ENCODE results near the gene DBF4B.
"Not testable (repeated sequence)": the region's sequence is repeated elsewhere in the genome, so short reads cannot be mapped to it uniquely, and the experiment has no call there.

DBF4B gene

GRCh38 chr17:44688675-44689476 is 19.6 kb upstream of the DBF4B start:
- Histone ChIP-seq H4K8ac (ENCODE audit: low read depth, low read length) (peak overlapping the region; percentile 29), H3K27me3 (ENCODE audit: insufficient read depth, low read length, poor library complexity) (no peaks in the 10 kb centered on the region), H3K79me1 (ENCODE audit: low read length) (peaks cover 5% of the 10 kb centered on the region), H2AK5ac (ENCODE audit: low read length) (no peak overlapping the region), H3K4me1 (ENCODE audit: control insufficient read depth, low read depth, low read length) (no peaks in the 10 kb centered on the region), H3K27ac (ENCODE audit: low read depth, low read length) (no peak overlapping the region), H2BK5ac (ENCODE audit: low read length) (no peak overlapping the region), H3K79me2 (ENCODE audit: control insufficient read depth, insufficient read depth, low read length) (peaks cover 11% of the 10 kb centered on the region), H3K36me3 (ENCODE audit: control insufficient read depth, insufficient read depth, low read length) (no peaks in the 10 kb centered on the region), H3K18ac (ENCODE audit: low read length) (peak overlapping the region; percentile 55), H3K4me2 (ENCODE audit: low read length) (peak overlapping the region; percentile 84), H3K9ac (ENCODE audit: low read length) (peak overlapping the region; percentile 87), H3K4ac (ENCODE audit: low read depth, low read length) (no peak overlapping the region), H2BK15ac (replicated peaks; ENCODE audit: low read depth) (no peak overlapping the region), H3K23ac (ENCODE audit: low read length) (no peak overlapping the region), H3K56ac (ENCODE audit: low read length) (peak overlapping the region; percentile 94), H3K4me3 (ENCODE audit: low read length) (peak overlapping the region; percentile 79), H4K5ac (ENCODE audit: low read length) (peak overlapping the region; percentile 21), H2BK120ac (ENCODE audit: low read depth, low read length) (no peak overlapping the region)
- no peak for DNase-seq
- no CpG with 5 or more reads among the region's 13 CpGs for WGBS (ENCODE audit: extremely low coverage, insufficient coverage, low lambda C conversion rate)

GRCh38 chr17:44689477-44690217 is 18.8 kb upstream of the DBF4B start, which contains the start of gene CCDC43:
Gene CCDC43, minus strand, starts transcription at chr17:44689776. Its CDS starts 23 bp downstream, at chr17:44689753.
- Histone ChIP-seq H2BK15ac (replicated peaks; ENCODE audit: low read depth) (no peak within 1 kb of the TSS), H3K4me3 (ENCODE audit: low read length) (peak within 1 kb of the TSS; percentile 87), H3K79me2 (ENCODE audit: control insufficient read depth, insufficient read depth, low read length) (peaks cover 11% of the 10 kb centered on the region), H3K4ac (ENCODE audit: low read depth, low read length) (no peak within 1 kb of the TSS), H4K8ac (ENCODE audit: low read depth, low read length) (peak within 1 kb of the TSS; percentile 29), H2AK5ac (ENCODE audit: low read length) (no peak within 1 kb of the TSS), H3K4me1 (ENCODE audit: control insufficient read depth, low read depth, low read length) (no peaks in the 10 kb centered on the region), H2BK5ac (ENCODE audit: low read length) (no peak within 1 kb of the TSS), H2BK120ac (ENCODE audit: low read depth, low read length) (no peak within 1 kb of the TSS), H4K5ac (ENCODE audit: low read length) (peak within 1 kb of the TSS; percentile 21), H3K9ac (ENCODE audit: low read length) (peak within 1 kb of the TSS; percentile 93), H3K27me3 (ENCODE audit: insufficient read depth, low read length, poor library complexity) (no peaks in the 10 kb centered on the region), H3K4me2 (ENCODE audit: low read length) (peak within 1 kb of the TSS; percentile 99), H3K27ac (ENCODE audit: low read depth, low read length) (no peak within 1 kb of the TSS), H3K56ac (ENCODE audit: low read length) (peak within 1 kb of the TSS; percentile 98), H3K18ac (ENCODE audit: low read length) (peak within 1 kb of the TSS; percentile 55), H3K36me3 (ENCODE audit: control insufficient read depth, insufficient read depth, low read length) (no peaks in the 10 kb centered on the region), H3K23ac (ENCODE audit: low read length) (peak within 1 kb of the TSS; percentile 73), H3K79me1 (ENCODE audit: low read length) (peaks cover 5% of the 10 kb centered on the region)
- WGBS (ENCODE audit: extremely low coverage, insufficient coverage, low lambda C conversion rate), result no CpG with 5 or more reads among the region's 51 CpGs
- DNase-seq, result peak; percentile 96

- H2BK15ac ChIP-seq (replicated peaks; ENCODE audit: low read depth); H3K56ac ChIP-seq (ENCODE audit: low read length); H3K18ac ChIP-seq (ENCODE audit: low read length); H3K23ac ChIP-seq (ENCODE audit: low read length); H4K8ac ChIP-seq (ENCODE audit: low read depth, low read length); H4K5ac ChIP-seq (ENCODE audit: low read length); H2BK120ac ChIP-seq (ENCODE audit: low read depth, low read length); H3K36me3 ChIP-seq (ENCODE audit: control insufficient read depth, insufficient read depth, low read length); H3K27me3 ChIP-seq (ENCODE audit: insufficient read depth, low read length, poor library complexity); H3K4me2 ChIP-seq (ENCODE audit: low read length); H3K27ac ChIP-seq (ENCODE audit: low read depth, low read length); H3K4ac ChIP-seq (ENCODE audit: low read depth, low read length); H3K4me3 ChIP-seq (ENCODE audit: low read length); H3K4me1 ChIP-seq (ENCODE audit: control insufficient read depth, low read depth, low read length); H2BK5ac ChIP-seq (ENCODE audit: low read length); H3K79me1 ChIP-seq (ENCODE audit: low read length); H3K9ac ChIP-seq (ENCODE audit: low read length); H2AK5ac ChIP-seq (ENCODE audit: low read length): not testable (repeated sequence)
- DNase-seq, result peak; percentile 50
- H3K79me2 ChIP-seq (ENCODE audit: control insufficient read depth, insufficient read depth, low read length), result peaks cover 11% of the 10 kb centered on the region
- no CpG with 5 or more reads among the region's 21 CpGs for WGBS (ENCODE audit: extremely low coverage, insufficient coverage, low lambda C conversion rate)
Observed at GRCh38 chr17:44690746-44691306, 17.6 kb upstream of the DBF4B start.

- no peaks in the 10 kb centered on the region for H3K4me1 ChIP-seq (ENCODE audit: control insufficient read depth, low read depth, low read length)
- no peak for DNase-seq
- 100% methylated on average over 3 of the region's 11 CpGs for WGBS (ENCODE audit: extremely low coverage, insufficient coverage, low lambda C conversion rate)
- no peak overlapping the region for H3K9ac ChIP-seq (ENCODE audit: low read length)
- no peak overlapping the region for H3K4me3 ChIP-seq (ENCODE audit: low read length)
- no peak overlapping the region for H3K4me2 ChIP-seq (ENCODE audit: low read length)
- H3K56ac ChIP-seq (ENCODE audit: low read length), result no peak overlapping the region
- no peak overlapping the region for H2BK5ac ChIP-seq (ENCODE audit: low read length)
- no peak overlapping the region for H4K8ac ChIP-seq (ENCODE audit: low read depth, low read length)
- H2BK15ac ChIP-seq (replicated peaks; ENCODE audit: low read depth), result no peak overlapping the region
- H3K23ac ChIP-seq (ENCODE audit: low read length), result no peak overlapping the region
- H3K36me3 ChIP-seq (ENCODE audit: control insufficient read depth, insufficient read depth, low read length), result no peaks in the 10 kb centered on the region
- no peak overlapping the region for H2BK120ac ChIP-seq (ENCODE audit: low read depth, low read length)
- peaks cover 4% of the 10 kb centered on the region for H3K79me1 ChIP-seq (ENCODE audit: low read length)
- H3K18ac ChIP-seq (ENCODE audit: low read length), result no peak overlapping the region
- peaks cover 8% of the 10 kb centered on the region for H3K79me2 ChIP-seq (ENCODE audit: control insufficient read depth, insufficient read depth, low read length)
- H3K27me3 ChIP-seq (ENCODE audit: insufficient read depth, low read length, poor library complexity), result no peaks in the 10 kb centered on the region
- no peak overlapping the region for H4K5ac ChIP-seq (ENCODE audit: low read length)
- H2AK5ac ChIP-seq (ENCODE audit: low read length), result no peak overlapping the region
- no peak overlapping the region for H3K4ac ChIP-seq (ENCODE audit: low read depth, low read length)
- H3K27ac ChIP-seq (ENCODE audit: low read depth, low read length), result no peak overlapping the region
Observed at GRCh38 chr17:44693609-44694008, 14.9 kb upstream of the DBF4B start.

GRCh38 chr17:44700288-44700687 is 8.2 kb upstream of the DBF4B start:
- not testable (repeated sequence) for H3K18ac ChIP-seq (ENCODE audit: low read length); H3K4me2 ChIP-seq (ENCODE audit: low read length)

More at GRCh38 chr17:44700288-44700687, 8.2 kb upstream of the DBF4B start:
- H3K27ac ChIP-seq (ENCODE audit: low read depth, low read length); H3K23ac ChIP-seq (ENCODE audit: low read length); H2AK5ac ChIP-seq (ENCODE audit: low read length); DNase-seq; H4K5ac ChIP-seq (ENCODE audit: low read length); H3K36me3 ChIP-seq (ENCODE audit: control insufficient read depth, insufficient read depth, low read length); H3K4me3 ChIP-seq (ENCODE audit: low read length); H4K8ac ChIP-seq (ENCODE audit: low read depth, low read length); H2BK15ac ChIP-seq (replicated peaks; ENCODE audit: low read depth); H3K27me3 ChIP-seq (ENCODE audit: insufficient read depth, low read length, poor library complexity); H2BK120ac ChIP-seq (ENCODE audit: low read depth, low read length); H3K4ac ChIP-seq (ENCODE audit: low read depth, low read length); H2BK5ac ChIP-seq (ENCODE audit: low read length); H3K79me2 ChIP-seq (ENCODE audit: control insufficient read depth, insufficient read depth, low read length); H3K4me1 ChIP-seq (ENCODE audit: control insufficient read depth, low read depth, low read length); H3K9ac ChIP-seq (ENCODE audit: low read length); H3K79me1 ChIP-seq (ENCODE audit: low read length); H3K56ac ChIP-seq (ENCODE audit: low read length): not testable (repeated sequence)
- no CpG with 5 or more reads among the region's 10 CpGs for WGBS (ENCODE audit: extremely low coverage, insufficient coverage, low lambda C conversion rate)

All from mesendoderm (in vitro differentiated cells).